GM18526 (cell line): ENCODE data around the gene BBOF1.

ENCODE experiments used
- POLR2A ChIP-seq: IDR thresholded peaks from 3 replicates; pipeline ENCODE4 v1.6.1; 2011; ENCODE audit not compliant: insufficient read length; ENCODE audit errors: extremely low read depth

Gene BBOF1

GRCh38 chr14:74015963-74016362 lies 3.2 kb upstream of the BBOF1 start:
- no peak for TF ChIP-seq POLR2A

- TF ChIP-seq POLR2A, result no peak
These were observed 969 bp upstream of the BBOF1 start for GRCh38 chr14:74018174-74018585.

GRCh38 chr14:74019408-74020137 lies 424 bp downstream of the BBOF1 start:
- TF ChIP-seq POLR2A, result no peak

DNA sequence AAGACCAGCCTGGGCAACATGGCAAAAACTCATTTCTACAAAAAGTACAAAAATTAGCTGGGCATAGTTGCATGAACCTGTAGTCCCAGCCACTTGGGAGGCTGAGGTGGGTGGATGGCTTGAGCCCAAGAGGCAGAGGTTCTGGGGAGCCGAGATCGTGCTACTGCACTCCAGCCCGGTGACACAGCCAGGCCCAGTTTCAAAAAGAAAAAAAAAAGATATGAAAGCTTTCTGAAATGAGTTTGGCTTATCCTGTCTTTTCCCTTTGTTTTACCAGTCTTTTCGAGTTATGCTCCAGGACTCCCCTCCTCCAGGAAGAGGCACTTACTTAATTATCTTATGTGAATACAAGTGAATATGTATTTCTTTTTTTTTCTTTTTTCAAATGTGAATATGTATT lies 3.2 kb downstream of the BBOF1 start:
- TF ChIP-seq POLR2A, result no peak

GRCh38 chr14:74029136-74029535 lies 10.0 kb downstream of the BBOF1 start:
- TF ChIP-seq POLR2A, result no peak

- no peak for TF ChIP-seq POLR2A
These were observed 15.4 kb downstream of the BBOF1 start for GRCh38 chr14:74034572-74034971.

GRCh38 chr14:74035556-74035955 lies 16.4 kb downstream of the BBOF1 start:
- no peak for TF ChIP-seq POLR2A

DNA sequence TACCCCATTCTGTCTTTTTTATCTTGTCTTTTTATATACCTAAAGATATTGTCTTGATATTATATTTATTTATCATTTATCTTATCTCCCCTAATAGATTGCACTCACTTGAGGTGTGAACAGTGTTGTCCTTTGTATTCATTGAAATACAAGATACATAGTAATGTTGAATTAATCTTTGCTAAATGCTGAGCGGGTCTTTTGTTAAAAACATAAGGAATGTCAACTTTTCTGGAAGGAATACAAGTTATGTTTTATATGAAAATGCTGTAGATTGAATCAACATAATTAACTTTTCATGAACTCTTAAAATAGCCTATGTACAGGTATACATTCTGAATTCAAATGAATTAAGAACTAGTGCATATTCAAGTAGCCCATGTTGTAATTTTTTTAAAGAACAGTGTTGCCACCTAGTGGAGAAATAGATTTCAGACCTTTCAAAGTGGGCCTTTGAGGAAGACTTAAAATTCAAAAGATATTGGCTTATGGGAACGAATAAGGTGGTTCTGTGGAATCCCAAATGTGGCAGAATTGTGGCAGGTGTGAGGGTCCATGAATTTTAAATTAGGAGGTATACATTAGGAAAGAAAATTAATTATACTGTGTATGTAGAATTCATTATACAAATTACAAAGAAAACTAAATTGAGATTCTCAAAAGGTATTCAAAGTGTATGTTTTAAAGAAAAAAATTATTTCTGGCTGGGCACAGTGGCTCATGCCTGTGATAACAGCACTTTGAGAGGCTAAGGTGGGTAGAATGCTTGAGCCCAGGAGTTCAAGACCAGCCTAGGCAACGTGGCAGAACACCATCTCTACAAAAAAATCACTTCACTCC lies 19.1 kb downstream of the BBOF1 start:
- TF ChIP-seq POLR2A, result no peak

DNA sequence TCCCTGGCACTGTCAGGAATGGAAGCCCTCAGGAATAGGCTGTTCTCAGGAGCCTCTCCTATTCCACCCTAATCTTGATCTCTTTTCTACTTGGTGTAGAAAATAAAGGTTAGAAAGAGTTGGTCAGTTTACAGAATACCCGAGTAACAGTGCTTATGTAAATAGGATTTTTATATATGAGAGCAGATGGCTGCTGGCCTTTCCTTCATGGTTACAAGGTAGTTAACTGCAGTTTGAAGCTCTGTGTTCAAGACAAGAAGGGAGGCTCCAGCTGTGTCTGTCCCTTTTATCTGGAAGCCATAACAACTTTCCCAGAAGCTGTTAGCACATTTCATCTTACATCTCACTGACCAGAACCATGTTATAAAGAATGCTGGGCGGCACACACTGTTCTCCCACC lies 23.1 kb downstream of the BBOF1 start:
- TF ChIP-seq POLR2A, result no peak

- TF ChIP-seq POLR2A, result no peak
These were observed 26.4 kb downstream of the BBOF1 start for GRCh38 chr14:74045522-74045921.

GRCh38 chr14:74048281-74048680 lies 29.1 kb downstream of the BBOF1 start:
- no peak for TF ChIP-seq POLR2A

DNA sequence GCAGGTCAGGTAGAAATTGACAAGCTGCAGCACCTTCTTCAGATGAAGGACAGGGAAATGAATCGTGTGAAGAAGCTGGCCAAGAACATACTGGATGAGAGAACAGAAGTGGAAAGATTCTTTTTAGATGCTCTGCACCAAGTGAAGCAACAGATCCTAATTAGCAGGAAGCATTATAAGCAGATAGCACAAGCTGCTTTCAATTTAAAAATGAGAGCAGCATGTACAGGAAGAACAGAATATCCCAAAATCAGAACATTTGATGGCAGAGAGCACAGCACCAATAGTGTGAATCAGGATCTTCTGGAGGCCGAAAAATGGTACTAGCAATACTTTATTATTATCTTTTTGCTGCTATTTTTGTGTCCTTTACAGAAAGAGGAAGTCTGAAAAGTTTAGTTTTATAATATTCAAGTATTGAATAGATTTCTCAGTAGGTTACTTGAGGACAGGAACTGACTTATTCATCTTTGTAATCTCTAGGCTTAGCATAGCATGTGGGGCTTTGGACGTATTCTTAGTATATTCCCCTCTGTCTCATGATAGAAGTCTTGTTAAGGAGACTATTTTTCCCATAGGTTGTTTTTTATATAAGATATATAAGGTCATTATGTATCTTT lies 30.8 kb downstream of the BBOF1 start:
- TF ChIP-seq POLR2A, result no peak

GRCh38 chr14:74062809-74063150 lies 43.6 kb downstream of the BBOF1 start:
- no peak for TF ChIP-seq POLR2A

GRCh38 chr14:74064426-74064825 lies 45.3 kb downstream of the BBOF1 start:
- no peak for TF ChIP-seq POLR2A

- no peak for TF ChIP-seq POLR2A
These were observed 45.7 kb downstream of the BBOF1 start for GRCh38 chr14:74064883-74065282.
